Measurements from ENCODE around the gene WDR48. TPM values are rescaled to one million over a fixed set of nuclear protein-coding genes. Genes with fewer than 3 reads are reported as not detected.
A peak's percentile ranks its signal among the peaks of the same experiment; 100 is the strongest.

The WDR48 gene
- total RNA-seq, 2 experiments from 2014 or later, result 81.2 to 88.6 TPM

DNA sequence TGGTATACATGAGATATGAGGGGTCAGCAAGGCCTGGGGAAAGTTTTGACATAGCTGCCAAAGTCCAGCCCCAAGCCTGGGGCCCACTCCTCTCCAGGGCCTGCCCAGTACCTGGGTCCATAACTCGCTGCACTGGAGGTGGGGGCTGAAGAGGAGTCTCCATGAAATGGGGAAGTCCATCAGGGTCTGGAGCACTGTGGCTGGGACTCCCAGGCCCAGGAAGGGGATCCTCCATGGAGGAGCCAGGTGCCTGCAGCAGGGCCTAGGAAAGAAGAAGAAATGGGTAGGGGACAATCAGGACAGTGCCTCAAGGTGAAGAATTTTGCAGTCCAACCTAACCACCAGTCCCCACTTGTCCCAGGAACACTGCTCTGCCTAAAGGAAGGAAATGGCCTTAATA lies 47.4 kb downstream of the WDR48 start:
- intact Hi-C loops (cut with DNase I, micrococcal nuclease), result no loop called here
- H3K4me3 Mint-ChIP-seq, result no peak overlapping the region
- Histone ChIP-seq H3K9me3 (ENCODE audit: control insufficient read depth in 1 of 2, insufficient read depth in 1 of 2, low read length in 2 of 2) (no peaks in the 10 kb centered on the region), H3K36me3 (ENCODE audit: insufficient read depth, low read length) (peaks cover 67% of the 10 kb centered on the region), H3K4me1 (ENCODE audit: insufficient read depth, low read length) (peaks cover 21% of the 10 kb centered on the region), H3K4me3 (ENCODE audit: low read length) (no peak overlapping the region), H3K27ac (ENCODE audit: low read depth in 1 of 2, low read length in 2 of 2) (no peak overlapping the region), H3K27me3 (ENCODE audit: control insufficient read depth in 1 of 2, insufficient read depth in 2 of 2, low read length in 2 of 2) (no peaks in the 10 kb centered on the region)
- H3K4me1 Mint-ChIP-seq (ENCODE audit: low read depth), result peaks cover 27% of the 10 kb centered on the region
- ChIA-PET CTCF (no interaction called here), POLR2A (no interaction called here)
- DNase-seq, result no peak
- H3K27me3 Mint-ChIP-seq, result no peaks in the 10 kb centered on the region
- peaks cover 60% of the 10 kb centered on the region for H3K36me3 Mint-ChIP-seq (ENCODE audit: low read depth)
- TF ChIP-seq, protein P1, sequence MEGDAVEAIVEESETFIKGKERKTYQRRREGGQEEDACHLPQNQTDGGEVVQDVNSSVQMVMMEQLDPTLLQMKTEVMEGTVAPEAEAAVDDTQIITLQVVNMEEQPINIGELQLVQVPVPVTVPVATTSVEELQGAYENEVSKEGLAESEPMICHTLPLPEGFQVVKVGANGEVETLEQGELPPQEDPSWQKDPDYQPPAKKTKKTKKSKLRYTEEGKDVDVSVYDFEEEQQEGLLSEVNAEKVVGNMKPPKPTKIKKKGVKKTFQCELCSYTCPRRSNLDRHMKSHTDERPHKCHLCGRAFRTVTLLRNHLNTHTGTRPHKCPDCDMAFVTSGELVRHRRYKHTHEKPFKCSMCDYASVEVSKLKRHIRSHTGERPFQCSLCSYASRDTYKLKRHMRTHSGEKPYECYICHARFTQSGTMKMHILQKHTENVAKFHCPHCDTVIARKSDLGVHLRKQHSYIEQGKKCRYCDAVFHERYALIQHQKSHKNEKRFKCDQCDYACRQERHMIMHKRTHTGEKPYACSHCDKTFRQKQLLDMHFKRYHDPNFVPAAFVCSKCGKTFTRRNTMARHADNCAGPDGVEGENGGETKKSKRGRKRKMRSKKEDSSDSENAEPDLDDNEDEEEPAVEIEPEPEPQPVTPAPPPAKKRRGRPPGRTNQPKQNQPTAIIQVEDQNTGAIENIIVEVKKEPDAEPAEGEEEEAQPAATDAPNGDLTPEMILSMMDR (IDR thresholded peaks at IDR 0.05), result no peak
- no peak for ATAC-seq (ENCODE audit: poor library complexity)
- no peak overlapping the region for H3K27ac Mint-ChIP-seq
- no peaks in the 10 kb centered on the region for H3K9me3 Mint-ChIP-seq

DNA sequence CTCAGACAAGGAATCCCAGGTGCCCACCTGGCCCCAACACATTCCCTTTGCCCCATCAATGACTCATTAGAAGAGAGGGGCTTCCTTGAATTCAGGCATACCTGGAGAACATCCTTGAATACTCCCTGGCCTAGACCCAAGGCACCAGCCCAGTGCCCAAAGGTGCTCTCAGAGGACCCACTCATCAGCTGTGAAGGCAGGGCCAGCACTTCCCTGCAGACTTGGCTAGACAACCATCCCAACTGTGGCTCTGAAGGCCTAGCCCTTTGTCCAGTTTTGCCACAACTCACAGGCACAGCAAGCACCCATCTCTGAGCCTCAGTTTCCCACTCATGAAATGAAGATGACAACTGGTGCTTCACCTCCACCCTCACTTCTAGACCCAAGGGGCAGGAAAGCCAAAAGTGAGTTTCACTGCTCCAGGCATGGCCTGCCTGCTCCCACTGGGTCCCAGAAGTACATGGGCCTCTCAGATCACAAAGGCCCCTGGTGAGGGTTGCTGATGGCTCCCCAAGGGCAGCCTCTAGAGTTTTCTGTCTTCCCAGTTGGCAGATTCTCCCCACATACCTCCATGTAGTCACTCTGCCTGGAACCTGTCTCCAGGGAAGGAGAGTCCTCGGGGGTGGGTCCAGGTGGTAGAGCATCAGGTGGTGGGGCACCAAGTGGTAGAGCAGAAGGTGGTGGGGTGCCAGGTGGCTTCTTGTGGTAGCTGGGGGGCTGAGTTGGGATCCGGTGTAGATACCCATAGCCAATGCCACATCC lies 48.1 kb downstream of the WDR48 start:
- H3K9me3 ChIP-seq (ENCODE audit: control insufficient read depth in 1 of 2, insufficient read depth in 1 of 2, low read length in 2 of 2), result no peaks in the 10 kb centered on the region
- H3K9me3 Mint-ChIP-seq, result no peaks in the 10 kb centered on the region
- ChIA-PET POLR2A (interaction anchor here (0.6 kb wide), 1 partner anchor 49 kb away, joined by 3 read pairs; no protein-coding TSS in a partner anchor), CTCF (no interaction called here)
- ATAC-seq (ENCODE audit: poor library complexity) (no peak), DNase-seq (no peak)
- H3K27ac ChIP-seq (ENCODE audit: low read depth in 1 of 2, low read length in 2 of 2), result no peak overlapping the region
- intact Hi-C loops (cut with DNase I, micrococcal nuclease), result loop anchor here in 1 of 2 experiments (5.0 kb wide), 1 partner anchor 277 kb away; no protein-coding TSS in a partner anchor
- H3K4me1 Mint-ChIP-seq (ENCODE audit: low read depth), result peaks cover 30% of the 10 kb centered on the region
- H3K27me3 ChIP-seq (ENCODE audit: control insufficient read depth in 1 of 2, insufficient read depth in 2 of 2, low read length in 2 of 2), result no peaks in the 10 kb centered on the region
- TF ChIP-seq, protein P1 (IDR thresholded peaks at IDR 0.05), result no peak
- peaks cover 27% of the 10 kb centered on the region for H3K4me1 ChIP-seq (ENCODE audit: insufficient read depth, low read length)
- peaks cover 61% of the 10 kb centered on the region for H3K36me3 ChIP-seq (ENCODE audit: insufficient read depth, low read length)
- H3K27me3 Mint-ChIP-seq, result no peaks in the 10 kb centered on the region
- no peak overlapping the region for H3K4me3 ChIP-seq (ENCODE audit: low read length)
- H3K4me3 Mint-ChIP-seq, result no peak overlapping the region
- H3K27ac Mint-ChIP-seq, result peak overlapping the region; percentile 17
- peaks cover 53% of the 10 kb centered on the region for H3K36me3 Mint-ChIP-seq (ENCODE audit: low read depth)

DNA sequence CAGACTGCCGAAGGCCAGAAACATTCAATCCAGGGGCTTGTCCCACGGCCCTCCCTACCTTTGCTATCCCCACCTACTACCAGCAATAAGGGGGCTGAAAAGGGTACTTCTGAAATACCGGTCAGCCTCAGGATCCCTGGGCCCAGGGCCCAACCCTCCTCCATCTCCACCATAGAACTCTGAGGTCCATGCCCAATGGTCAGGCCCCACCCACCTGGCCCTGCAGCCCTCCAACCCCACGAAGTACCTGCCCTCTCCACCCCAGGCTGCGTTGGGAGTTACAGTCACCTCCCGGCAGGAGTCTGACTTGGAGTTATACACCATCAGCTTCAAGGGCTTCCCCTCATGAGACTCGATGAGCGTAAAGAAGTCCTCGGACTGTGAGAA lies 48.7 kb downstream of the WDR48 start:
- H3K27me3 Mint-ChIP-seq, result no peaks in the 10 kb centered on the region

More for the DNA sequence above, 48.7 kb downstream of the WDR48 start:
- Histone ChIP-seq H3K27me3 (ENCODE audit: control insufficient read depth in 1 of 2, insufficient read depth in 2 of 2, low read length in 2 of 2) (no peaks in the 10 kb centered on the region), H3K4me1 (ENCODE audit: insufficient read depth, low read length) (peaks cover 33% of the 10 kb centered on the region), H3K36me3 (ENCODE audit: insufficient read depth, low read length) (peaks cover 55% of the 10 kb centered on the region), H3K9me3 (ENCODE audit: control insufficient read depth in 1 of 2, insufficient read depth in 1 of 2, low read length in 2 of 2) (no peaks in the 10 kb centered on the region), H3K4me3 (ENCODE audit: low read length) (no peak overlapping the region), H3K27ac (ENCODE audit: low read depth in 1 of 2, low read length in 2 of 2) (no peak overlapping the region)
- peak overlapping the region; percentile 19 for H3K27ac Mint-ChIP-seq
- H3K9me3 Mint-ChIP-seq, result no peaks in the 10 kb centered on the region
- H3K4me1 Mint-ChIP-seq (ENCODE audit: low read depth), result peaks cover 35% of the 10 kb centered on the region
- ChIA-PET POLR2A (interaction anchor here (0.6 kb wide), 1 partner anchor 50 kb away, joined by 3 read pairs; no protein-coding TSS in a partner anchor), CTCF (interaction anchor here (0.5 to 1.3 kb wide), 2 partner anchors 190 to 276 kb away, joined by 4 to 7 read pairs; no protein-coding TSS in a partner anchor)
- intact Hi-C loops (cut with DNase I, micrococcal nuclease), result loop anchor here in 1 of 2 experiments (5.0 kb wide), 1 partner anchor 277 kb away; no protein-coding TSS in a partner anchor
- DNase-seq (no peak), ATAC-seq (ENCODE audit: poor library complexity) (no peak)
- no peak overlapping the region for H3K4me3 Mint-ChIP-seq
- H3K36me3 Mint-ChIP-seq (ENCODE audit: low read depth), result peaks cover 47% of the 10 kb centered on the region
- TF ChIP-seq, protein P1 (IDR thresholded peaks at IDR 0.05), result no peak

Measured in CD4-positive, alpha-beta T cell (primary cell).